ENCODE measurements around the gene CDX1. TPM values are rescaled to one million over a fixed set of nuclear protein-coding genes. Genes with fewer than 3 reads are reported as not detected.

The CDX1 gene
- total RNA-seq, 1 experiment from 2014 or later, result not detected

DNA sequence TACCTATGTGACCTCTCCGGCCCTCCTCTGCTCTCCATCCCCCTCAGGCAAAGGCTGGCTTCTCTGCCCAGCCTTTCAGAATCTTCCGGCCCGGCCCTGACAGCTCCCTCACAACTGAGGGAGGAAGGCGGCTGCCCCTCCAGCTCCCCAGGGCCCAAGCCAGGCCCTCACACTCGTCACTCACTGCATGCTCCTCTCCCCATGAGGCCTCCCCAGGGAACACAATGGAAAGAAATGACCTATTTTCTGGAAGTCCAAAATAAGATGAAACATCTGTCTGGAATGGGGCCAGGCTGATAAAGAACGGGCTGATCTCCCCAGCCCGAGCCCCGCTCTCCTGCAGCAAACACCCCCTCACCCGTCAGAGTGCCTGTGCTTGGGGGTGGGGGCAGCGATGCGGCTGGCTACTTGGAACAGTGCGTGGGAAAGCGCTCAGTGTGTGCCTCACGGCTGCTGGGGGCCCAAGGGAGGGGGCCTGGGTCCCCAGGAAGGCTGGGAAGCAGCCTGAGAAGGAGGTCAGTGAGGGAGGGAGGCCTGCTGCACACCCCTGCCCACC lies 22.3 kb upstream of the CDX1 start:
- DNase-seq (ENCODE audit: extremely low read depth, low read depth), result peak; percentile 72

DNA sequence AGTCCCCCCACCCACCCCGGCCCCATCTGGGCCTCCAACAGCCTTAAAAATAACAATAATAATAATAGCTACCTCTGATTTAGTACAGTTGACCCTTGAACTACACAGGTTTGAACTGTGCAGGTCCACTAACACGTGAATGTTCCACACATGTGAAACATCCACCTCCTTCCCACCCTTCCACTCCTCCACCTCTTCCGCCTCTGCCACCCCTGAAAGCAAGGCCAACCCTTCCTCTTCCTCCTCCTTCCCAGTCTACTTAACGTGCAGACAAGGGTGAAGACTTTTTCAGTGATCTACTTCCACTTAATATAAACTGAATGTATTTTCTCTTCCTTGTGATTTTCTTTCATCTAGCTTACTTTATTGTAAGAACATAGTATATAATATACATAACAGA lies 21.7 kb upstream of the CDX1 start:
- no peak for DNase-seq (ENCODE audit: extremely low read depth, low read depth)

DNA sequence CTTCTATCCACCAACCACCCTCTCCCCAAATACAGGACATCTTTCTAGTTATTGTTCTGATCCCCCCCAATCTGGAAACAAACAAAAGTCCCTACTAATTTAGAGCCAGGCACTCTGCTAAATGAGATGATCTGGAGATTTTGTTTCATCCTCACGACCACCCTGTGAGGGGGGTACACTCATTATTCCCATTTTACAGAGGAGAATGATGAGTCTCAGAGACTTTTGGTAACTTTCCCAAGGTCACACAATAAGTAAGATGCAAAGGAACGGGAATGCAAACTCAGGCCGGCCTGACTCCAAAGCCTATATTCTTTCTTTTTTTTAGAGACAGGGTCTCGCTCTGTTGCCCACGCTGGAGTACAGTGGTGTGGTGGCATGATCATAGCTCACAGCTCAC lies 20.3 kb upstream of the CDX1 start:
- DNase-seq (ENCODE audit: extremely low read depth, low read depth), result no peak

DNA sequence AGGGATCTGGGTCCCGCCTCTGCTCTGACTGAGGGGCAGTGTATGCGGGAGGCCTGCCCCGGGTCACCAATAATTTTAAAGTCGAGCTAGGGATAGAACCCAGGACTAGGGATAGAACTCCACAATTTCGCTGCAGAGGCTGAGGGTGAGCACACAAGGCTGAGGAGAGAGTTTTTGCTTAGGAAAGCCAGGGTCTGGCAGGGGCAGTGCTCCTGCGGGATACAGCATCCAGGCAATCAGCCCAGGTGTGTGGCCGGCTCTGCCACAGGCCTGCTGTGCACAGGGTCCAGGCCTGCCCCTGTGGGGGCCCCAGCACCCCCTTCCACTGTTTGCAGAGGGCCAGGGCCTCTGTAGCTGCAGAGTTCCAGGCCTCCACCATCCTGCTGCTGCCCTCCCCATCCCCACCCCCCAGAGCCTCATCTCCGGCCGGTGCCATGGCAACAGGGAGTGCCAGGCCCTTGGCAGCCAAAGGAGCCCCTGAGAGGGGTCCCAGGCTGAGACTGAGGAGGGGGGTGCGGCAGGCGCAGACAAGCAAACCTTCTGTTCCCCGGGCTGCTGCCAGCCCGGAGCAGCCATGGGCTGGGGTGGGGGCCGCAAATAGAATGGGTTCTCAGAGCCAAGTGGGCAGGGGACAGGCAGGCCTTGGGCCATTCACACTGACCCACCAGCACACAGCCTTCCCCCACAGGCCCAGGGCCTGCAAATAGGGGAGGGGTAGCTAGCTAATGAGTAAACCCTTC lies 19.5 kb upstream of the CDX1 start:
- DNase-seq (ENCODE audit: extremely low read depth, low read depth), result no peak

DNA sequence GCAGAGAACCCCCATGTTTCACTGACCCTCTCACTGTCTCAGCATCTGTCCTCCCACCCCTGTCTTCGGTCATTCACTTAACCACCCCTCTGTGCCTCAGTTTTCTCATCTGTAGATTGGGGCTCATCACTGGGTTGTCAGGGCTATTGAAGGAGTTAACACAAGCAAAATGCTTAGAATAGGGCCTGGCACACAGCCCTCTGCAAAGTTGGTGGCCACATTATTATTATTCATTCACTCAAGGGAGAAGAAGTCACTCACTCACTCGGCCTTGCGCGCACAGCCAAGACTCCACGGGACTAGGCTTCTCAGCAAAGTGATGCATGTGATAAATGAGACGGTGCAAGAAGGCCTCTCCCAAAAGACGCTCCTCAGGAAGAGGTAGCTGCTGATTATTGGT lies 18.9 kb upstream of the CDX1 start:
- DNase-seq (ENCODE audit: extremely low read depth, low read depth), result no peak

DNA sequence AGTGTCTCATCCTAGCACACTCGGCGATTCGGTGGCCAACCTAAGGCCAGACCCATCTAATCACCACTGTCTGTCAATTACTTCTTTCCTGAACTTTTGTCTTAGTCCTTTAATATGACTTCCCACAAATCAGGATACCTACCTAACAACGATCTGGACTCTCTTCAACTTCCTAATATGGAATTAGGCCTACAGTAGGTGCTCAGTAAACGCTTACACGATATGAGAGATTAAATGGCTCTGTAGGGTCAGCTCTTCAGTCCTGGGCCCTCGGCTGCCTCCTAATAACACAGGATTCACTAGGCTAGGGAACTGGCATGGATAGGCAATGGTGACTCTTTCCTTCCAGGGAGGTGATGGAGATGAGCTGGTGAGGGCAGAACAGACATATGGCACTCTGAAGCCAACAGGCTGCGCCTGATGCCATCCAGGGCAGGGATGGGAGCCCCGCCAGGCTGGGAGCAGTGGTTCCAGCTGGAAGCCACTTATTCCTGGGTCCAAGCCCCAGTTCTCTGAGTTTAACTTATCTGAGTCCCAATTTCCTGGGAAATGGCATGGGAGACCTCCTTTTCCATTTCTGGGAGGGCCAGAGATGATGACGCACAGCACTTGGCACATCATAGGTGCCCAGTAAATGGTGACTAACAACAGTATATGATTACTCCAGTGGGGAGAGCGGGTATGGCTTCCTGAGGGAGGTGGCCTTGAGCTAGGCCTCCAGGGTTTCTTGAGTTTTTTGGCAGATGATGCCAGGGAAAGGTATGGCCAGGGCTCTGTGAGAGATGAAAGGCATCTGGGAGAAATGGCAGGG lies 18.3 kb upstream of the CDX1 start:
- no peak for DNase-seq (ENCODE audit: extremely low read depth, low read depth)

DNA sequence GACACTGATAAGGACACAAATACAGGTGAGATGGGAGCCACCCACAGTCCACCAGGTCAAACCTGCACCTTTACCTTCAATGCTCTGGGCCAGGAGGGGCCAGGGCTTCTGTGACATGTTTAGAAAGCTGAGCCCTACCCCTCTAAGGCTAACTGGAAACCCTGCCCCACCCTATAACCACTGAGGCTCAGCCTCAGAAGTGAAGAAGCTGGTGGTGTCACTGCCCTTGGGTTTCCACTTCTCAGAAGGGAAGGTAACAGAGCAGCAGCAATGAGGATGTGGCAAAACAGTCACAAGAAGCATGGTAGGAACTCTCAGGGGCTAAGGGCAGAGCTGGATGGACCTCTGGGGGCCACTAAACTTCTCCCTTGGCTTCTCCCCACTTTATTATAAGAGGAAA lies 17.0 kb upstream of the CDX1 start:
- DNase-seq (ENCODE audit: extremely low read depth, low read depth), result no peak

DNA sequence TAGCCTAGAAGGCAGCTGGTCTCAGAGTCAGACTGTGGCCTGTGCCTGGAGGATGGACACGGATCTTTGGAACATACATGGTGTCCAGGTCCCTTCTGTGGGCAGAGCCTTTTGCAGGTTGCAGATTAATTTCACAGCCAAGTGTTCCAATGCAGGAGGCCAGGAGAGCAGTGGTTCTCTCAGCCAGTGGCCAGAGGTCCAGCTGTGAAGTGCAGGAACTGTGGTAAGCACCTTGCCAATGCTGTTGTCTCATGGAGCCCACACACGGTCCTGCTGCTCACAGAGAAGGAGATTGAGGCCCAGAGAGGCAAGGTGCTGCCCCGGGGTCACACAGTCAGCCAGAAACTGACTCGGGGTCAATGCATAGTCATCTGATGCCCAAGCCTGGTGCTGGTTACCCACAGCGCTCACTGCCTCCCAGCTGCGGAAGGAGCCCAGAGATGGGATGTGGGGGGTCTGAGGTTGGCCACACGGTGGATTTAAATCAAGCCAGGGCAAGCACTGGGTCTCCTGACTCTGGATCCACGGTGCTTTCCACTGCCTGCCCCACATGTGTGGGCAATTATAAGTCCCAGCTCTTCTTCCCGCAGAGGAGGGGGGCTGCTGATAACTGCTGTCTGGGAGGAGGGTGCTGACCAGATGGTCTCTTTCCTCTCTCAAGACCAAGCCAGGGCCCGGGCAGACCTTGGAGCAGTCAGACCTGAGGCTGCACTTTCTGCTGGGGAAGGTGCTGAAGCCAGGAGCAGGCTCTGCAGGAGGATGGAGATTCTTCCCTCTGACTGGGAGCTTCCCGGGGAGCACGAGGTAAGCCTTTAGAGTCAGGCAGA lies 13.7 kb upstream of the CDX1 start:
- DNase-seq (ENCODE audit: extremely low read depth, low read depth), result no peak

DNA sequence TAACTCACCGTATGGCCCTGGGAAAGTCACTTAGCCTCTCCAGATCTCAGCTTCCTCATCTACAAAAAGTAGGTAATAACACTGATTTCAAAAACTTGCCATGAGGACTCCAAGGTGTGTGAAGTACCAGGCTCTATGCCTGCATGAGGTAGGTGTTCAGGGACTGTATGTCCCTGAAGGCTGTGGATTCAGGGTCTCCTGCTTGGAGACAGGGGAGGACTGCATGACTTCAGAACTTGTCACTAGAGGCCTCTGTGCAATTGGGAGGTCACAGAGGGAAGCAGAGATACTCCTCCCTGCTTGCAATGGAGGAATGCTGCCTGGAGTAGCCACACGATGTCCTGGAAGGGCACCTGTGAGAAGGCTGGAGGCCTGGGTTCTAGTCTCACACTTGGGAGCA lies 13.1 kb upstream of the CDX1 start:
- DNase-seq (ENCODE audit: extremely low read depth, low read depth), result no peak

DNA sequence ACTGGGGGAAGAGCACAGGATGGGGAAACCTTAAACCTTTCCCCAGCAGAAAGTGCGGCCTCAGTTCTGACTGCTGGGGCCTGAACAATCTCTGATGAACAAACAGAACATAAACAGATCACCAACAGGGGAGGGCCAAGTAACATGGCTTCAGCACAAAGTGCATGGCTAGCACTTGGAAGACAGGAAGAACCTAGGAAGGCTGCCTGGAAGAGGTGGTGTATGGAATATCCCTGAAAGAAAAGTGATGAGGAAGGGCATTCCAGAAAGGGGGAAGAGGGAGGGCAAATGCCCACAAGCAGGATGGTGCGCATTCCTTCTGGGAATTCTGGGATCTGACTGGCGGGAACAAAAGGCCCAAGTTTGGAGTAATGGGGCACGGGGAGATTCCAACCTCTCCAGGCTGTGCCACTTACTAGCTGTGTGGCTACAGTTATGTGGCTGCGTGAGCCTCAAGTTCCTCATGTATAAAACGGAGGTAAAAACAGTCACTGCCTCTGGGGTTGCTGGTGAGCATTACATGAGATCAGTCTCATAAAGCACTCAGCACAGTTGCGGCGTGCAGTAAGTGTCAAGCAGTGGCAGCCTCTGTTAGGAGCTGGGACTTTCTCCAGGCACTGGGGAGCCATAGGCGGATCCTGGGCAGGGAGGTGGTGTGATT lies 12.5 kb upstream of the CDX1 start:
- DNase-seq (ENCODE audit: extremely low read depth, low read depth), result no peak

DNA sequence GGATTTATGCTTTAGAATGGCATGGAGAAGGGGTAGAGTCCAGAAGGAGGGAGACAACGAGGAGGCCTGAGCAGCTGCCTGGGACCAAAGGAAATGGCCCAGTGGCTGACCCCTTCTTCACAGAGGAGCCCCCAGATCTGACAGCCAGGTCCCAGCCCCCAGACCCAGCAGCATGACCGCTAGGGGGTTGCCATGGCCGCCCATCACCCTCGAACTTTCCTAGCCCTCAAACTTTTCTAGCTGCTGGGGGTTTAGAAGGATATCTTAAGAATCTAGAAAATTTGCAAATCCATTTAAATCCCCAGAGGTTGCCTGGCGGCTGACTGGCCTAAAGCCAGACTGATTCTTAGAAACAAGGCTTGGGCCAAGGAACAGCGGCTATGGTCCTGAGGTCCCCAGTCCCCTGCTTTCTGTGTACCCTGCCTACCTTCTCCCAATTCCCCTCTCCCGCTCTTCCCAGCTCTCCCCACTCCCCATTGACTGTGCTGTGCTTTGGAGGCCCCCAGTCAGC lies 11.9 kb upstream of the CDX1 start:
- DNase-seq (ENCODE audit: extremely low read depth, low read depth), result no peak

DNA sequence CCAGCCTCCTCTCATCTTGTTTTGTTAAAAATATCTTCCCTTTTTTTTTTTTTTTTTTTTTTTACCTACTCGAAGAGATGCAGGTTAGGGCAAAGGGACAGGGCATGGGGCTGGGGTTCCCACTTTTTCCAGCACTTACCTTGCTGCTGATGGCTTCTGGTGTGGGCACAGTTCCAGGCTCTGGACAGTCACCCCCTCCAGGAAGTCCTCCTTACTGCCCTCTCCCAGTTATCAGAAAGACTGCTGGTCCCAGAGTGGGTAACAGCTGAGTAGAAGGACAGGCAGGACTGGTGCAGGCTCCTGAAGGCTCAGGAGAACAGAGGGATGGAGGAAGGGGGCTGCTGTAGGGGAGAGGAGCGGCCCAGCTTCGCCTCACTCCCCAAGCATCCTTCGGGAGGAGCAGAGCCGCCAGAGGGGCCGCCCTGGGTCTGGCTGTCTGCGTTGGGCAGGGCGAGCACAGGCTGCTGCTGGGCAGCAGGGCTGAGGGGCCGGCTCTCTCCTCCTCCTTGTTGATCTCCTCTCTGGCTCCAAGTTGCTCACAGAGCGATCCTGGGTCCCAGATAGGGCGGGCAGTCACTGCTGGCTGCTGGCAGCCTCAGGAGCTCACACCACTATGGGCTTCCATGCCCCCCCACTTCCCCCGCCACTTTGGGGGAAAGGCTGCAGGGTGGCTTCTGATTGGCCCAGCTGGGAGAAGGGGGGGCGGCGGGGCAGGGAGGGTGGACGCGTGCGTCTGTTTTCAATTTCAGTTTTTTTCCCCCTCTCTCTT lies 11.1 kb upstream of the CDX1 start, which contains the start of gene PDGFRB:
TSS of gene PDGFRB (minus strand) at position 588 of the 769 bp plus-strand sequence. CDS start 18,798 bp downstream, outside the sequence.
- DNase-seq (ENCODE audit: extremely low read depth, low read depth), result no peak

DNA sequence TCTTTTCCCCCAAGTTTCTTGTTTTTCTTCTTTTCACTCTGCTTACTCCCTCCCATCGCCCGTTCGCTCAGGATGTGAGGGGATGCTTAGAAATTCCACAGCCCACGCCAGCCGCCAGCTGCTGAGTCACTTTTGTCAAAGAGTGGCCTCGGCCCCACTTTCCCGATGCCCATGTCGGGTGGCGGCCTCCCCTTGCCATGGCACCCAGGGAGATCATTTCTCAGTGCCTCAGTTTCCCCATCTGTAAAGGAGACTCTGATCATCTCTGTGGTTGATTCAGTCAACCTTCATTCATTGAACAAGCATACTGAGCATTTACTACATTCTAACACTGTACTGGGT lies 10.6 kb upstream of the CDX1 start:
- DNase-seq (ENCODE audit: extremely low read depth, low read depth), result no peak

DNA sequence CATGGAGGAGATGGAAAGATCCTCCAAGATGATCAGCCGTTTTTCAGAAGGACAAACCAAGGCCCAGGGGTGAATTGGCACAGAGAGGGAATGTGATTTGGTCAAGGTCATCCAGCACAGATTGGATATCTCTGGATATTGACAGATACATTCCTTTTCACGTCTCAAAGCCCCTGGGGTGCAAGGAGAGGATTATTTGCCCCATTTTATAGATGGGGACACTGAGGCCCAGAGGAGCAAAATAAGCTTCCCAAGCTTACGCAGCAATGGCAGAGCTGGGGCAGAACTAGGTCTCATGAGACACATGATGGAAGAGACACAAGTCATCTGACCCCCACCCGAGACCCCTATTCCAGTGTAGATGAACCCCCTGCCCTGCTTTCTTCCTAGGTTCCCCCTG lies 10.0 kb upstream of the CDX1 start:
- no peak for DNase-seq (ENCODE audit: extremely low read depth, low read depth)

DNA sequence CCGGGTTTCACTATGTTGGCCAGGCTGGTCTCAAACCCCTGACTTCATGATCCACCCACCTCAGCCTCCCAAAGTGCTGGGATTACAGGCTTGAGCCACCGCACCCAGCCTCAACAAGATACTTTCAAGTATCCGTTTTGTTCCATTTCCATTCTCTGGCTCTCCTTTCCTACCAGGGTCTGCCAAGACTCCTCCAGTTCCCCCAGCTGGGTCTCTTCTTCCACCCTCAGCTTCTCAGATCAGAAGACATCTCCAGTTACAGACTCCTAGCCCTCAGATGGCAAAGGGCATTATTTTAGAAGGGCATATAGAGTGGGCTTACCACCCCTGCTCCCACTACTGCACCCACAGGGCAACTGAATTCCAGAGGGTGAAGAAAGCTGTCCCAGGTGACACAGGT lies 9.4 kb upstream of the CDX1 start:
- DNase-seq (ENCODE audit: extremely low read depth, low read depth), result no peak

DNA sequence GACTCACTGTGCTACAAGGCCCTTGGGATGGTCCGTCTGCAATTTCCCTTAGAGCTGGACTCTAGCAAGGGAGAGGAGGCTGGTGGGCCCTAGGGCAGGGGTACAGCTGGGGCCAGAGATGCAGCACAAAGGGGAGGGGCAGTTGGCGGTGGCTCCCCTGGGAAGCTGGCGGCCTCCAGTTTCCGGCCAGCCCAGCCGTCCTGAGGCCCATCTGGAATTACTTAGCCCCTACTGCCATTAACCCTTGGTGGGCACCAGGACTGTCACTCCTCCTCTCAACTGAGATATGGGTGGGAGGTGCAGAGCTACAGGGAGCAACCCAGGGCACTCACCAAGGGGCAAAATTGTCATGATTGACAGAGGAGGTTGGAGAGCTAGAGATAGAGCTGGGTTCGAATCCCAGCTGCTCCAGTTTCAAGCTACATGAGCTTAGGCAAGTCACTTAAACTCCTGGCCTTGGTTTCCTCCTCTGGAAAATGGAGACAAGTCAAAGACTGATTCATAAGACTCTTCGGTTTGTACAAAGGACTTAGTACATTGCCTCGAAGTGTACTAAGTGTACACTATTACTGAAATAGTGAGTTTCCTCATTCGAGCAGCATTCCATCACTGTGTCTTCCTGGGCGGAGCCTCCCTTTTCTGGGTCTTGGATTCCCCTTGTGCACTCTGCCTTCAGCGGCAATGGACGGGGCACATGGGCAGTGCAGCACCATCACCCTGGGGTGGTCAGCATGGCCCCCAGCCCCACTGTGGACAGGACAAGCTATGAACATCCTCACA lies 8.2 kb upstream of the CDX1 start:
- DNase-seq (ENCODE audit: extremely low read depth, low read depth), result no peak

DNA sequence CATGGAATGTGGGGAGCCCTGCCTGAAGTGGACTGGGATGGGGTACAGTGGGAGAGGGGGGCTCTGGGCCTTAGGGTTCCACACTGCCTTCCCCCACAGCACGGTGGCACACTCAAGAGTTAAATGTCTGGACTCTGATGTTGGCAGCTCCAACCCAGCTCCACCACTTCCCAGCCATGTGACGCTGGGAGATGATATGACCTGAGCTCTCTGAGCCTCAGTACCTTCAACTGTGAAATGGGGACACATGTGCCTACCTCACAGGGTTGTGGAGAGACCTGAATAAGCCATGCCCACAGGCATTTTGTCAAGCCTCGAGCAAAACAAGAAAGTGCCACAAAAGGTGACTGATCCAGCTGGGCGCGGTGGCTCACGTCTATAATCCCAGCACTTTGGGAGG lies 7.5 kb upstream of the CDX1 start:
- DNase-seq (ENCODE audit: extremely low read depth, low read depth), result no peak

DNA sequence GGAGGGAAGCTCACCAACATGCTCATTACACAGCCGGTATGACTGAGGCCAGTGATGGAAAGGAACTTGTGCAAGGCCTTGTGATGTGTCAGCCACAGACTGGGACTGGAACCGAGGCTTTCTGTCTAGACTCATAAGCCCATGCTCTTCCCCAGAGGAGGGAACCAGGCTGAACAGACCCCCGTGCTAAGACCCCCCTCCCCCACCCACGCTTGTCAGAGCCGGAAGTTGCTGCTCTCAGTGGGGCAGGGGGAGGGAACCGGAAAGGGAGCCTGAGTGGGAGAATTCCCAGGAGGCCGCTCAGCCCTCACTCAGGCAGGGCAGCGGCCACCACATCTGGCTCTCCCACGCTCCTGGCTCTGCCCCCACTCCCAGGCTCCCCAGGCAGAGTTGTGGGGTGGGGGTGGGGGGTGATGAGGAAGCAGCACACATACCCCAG lies 6.8 kb upstream of the CDX1 start:
- no peak for DNase-seq (ENCODE audit: extremely low read depth, low read depth)
